ENCODE measurements around the gene STARD3NL. TPM values are rescaled to one million over a fixed set of nuclear protein-coding genes. Genes with fewer than 3 reads are reported as not detected.

Gene STARD3NL
- total RNA-seq, 6 experiments from 2014 or later, result 5.8 to 14.3 (median 9.6) TPM

DNA sequence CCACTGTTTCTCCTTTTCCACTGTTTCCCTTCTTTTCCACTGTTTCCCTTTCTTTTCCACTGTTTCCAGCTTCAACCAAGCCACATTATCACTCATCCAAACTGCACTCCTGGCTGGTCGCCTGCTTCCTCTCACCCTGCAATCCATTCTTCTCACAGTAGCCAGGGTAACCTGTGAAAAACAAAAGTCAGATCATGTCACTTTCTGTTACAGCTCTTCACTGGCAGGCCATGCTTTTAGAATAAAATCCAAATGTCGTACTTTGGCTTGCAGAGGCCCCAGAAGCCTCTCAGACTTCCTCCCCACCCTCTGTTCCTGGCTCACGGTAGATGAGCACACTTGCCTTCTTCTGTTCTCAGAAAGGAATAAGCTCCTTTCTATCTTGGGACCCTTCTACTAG, 33.9 kb downstream of the STARD3NL start:
- no peak overlapping the region for H3K4me3 ChIP-seq
- TF ChIP-seq, protein P1, sequence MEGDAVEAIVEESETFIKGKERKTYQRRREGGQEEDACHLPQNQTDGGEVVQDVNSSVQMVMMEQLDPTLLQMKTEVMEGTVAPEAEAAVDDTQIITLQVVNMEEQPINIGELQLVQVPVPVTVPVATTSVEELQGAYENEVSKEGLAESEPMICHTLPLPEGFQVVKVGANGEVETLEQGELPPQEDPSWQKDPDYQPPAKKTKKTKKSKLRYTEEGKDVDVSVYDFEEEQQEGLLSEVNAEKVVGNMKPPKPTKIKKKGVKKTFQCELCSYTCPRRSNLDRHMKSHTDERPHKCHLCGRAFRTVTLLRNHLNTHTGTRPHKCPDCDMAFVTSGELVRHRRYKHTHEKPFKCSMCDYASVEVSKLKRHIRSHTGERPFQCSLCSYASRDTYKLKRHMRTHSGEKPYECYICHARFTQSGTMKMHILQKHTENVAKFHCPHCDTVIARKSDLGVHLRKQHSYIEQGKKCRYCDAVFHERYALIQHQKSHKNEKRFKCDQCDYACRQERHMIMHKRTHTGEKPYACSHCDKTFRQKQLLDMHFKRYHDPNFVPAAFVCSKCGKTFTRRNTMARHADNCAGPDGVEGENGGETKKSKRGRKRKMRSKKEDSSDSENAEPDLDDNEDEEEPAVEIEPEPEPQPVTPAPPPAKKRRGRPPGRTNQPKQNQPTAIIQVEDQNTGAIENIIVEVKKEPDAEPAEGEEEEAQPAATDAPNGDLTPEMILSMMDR (IDR thresholded peaks at IDR 0.05), result no peak
- no peak for TF ChIP-seq POLR2A (IDR thresholded peaks at IDR 0.05)
- WGBS (ENCODE audit: insufficient coverage, low coverage, low lambda C conversion rate, missing lambda C conversion rate), result 63% methylated on average over 3 of the region's 3 CpGs
- no peaks in the 10 kb centered on the region for H3K27me3 ChIP-seq
- peaks cover 0 to 7% (median 4%) of the 10 kb centered on the region in 4 donors for H3K4me1 ChIP-seq
- H3K9me3 ChIP-seq, result no peaks in the 10 kb centered on the region
- intact Hi-C loops (cut with DNase I), result loop anchor here in 1 of 2 donors (10.0 kb wide), 1 partner anchor 97 kb away; no protein-coding TSS in a partner anchor
- DNase-seq (no peak), ATAC-seq (no peak)
- no peak overlapping the region for H3K27ac ChIP-seq
- H3K36me3 ChIP-seq, result no peaks in the 10 kb centered on the region

DNA sequence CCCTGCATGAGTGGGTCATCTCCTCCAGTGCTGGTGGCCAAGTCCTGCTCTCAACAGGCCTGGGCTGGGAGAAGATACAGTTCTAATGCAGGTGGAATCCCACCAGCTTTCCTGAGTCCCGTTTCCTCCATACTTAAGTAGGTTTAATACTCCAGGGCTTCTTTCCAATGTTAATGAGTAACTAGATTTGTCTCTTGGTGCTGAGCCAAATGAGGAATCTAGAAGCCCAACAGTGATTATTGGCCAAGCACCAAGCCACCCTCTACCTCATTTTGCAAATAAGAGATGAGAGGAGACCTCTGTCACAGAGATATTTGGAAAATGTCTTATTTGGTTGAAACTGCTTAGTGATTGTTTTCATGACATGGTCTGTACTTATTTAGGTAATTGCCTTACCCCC, 37.1 kb downstream of the STARD3NL start:
- Histone ChIP-seq H3K4me1 (peaks cover 0 to 7% (median 4%) of the 10 kb centered on the region in 4 donors), H3K27ac (no peak overlapping the region), H3K27me3 (no peaks in the 10 kb centered on the region), H3K36me3 (peaks cover 0 to 11% (median 5%) of the 10 kb centered on the region in 4 donors), H3K9me3 (no peaks in the 10 kb centered on the region), H3K4me3 (no peak overlapping the region)
- peak in 3 of 4 donors; percentile 11 to 67 (median 53) for ATAC-seq
- 33% methylated on average over 1 of the region's 1 CpG for WGBS (ENCODE audit: insufficient coverage, low coverage, low lambda C conversion rate, missing lambda C conversion rate)
- DNase-seq, result no peak
- TF ChIP-seq, protein P1 (IDR thresholded peaks at IDR 0.05), result no peak
- no peak for TF ChIP-seq POLR2A (IDR thresholded peaks at IDR 0.05)
- intact Hi-C loops (cut with DNase I), result loop anchor here (5.0 to 10.0 kb wide), 2 partner anchors 38 to 100 kb away; partner anchors contain the start of gene STARD3NL (in 1 of the 2)

DNA sequence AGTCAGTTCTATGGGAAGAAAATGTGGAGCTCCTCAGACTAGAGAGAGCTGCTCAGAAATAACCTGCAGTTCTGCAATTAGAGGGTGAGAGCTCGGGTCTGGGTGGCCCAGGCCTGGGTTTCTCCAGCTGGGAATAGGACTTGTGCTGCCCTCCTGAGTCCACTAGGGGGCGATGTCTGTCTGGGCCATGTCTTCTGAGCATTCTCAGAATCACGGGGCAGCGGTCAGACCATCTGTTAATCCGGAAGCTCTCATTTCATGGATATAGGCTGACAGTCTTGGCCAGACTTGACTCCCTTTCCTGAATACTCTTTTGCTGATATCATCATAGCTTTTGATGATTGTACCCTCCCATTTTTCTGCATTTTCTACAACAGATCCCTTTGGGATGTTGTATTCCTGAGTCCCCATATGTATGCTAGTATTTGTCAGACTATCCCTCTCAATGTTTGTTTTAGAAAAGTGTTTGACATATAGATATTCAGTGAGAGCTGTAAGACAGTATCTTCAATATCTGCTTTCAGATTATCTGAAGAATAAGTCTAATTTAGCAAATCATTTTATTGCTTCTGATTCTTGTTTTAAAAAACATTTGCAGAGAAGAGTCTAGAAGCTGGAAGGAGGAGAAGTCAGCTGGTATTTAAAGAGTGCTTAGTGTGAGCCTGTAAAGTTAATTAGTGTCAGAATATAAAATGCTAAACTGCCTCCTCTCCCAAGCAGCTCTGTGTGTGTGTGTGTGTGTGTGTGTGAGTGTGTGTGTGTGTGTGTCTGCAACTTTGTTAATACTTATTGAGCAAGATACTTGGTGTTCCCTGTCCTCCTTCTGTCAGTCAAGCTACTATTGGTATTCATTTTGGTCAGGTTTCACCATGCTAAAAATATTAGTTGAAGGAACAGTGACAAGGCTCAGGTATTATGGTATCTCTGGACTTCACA, 38.0 kb downstream of the STARD3NL start:
- no peaks in the 10 kb centered on the region for H3K9me3 ChIP-seq
- no peak overlapping the region for H3K4me3 ChIP-seq
- no peak for TF ChIP-seq POLR2A (IDR thresholded peaks at IDR 0.05)
- TF ChIP-seq, protein P1 (IDR thresholded peaks at IDR 0.05), result peak; percentile 72 to 91 (median 89)
- peaks cover 0 to 7% (median 4%) of the 10 kb centered on the region in 4 donors for H3K4me1 ChIP-seq
- H3K27ac ChIP-seq, result no peak overlapping the region
- ATAC-seq (peak; percentile 90 to 96 (median 94)), DNase-seq (peak; percentile 67 to 75 (median 71))
- H3K27me3 ChIP-seq, result no peaks in the 10 kb centered on the region
- WGBS (ENCODE audit: insufficient coverage, low coverage, low lambda C conversion rate, missing lambda C conversion rate), result 50% methylated on average over 1 of the region's 5 CpGs
- peaks cover 0 to 19% (median 7%) of the 10 kb centered on the region in 4 donors for H3K36me3 ChIP-seq
- intact Hi-C loops (cut with DNase I), result loop anchor here (5.0 to 10.0 kb wide), 2 partner anchors 39 to 101 kb away; partner anchors contain the start of gene STARD3NL (in 1 of the 2)

DNA sequence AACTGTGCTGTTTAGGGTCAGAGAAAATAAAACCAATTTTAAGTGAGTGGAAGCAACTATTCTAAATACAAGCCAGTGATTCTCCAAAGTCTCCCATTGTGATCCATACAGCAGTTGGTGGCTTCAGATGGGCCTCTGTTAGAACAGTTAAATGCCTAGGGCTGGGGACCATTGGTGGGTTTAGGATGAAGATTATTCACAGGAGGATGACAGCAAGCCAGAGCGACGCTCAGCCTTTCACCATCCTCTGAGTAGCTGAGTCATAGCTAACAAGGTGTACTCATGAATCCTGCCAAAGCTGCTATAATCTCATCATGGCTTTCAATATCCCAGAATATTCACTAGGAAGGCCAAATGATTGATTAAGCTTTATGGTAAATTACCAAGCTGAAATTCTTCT, 39.6 kb downstream of the STARD3NL start:
- Histone ChIP-seq H3K36me3 (peaks cover 0 to 19% (median 7%) of the 10 kb centered on the region in 4 donors), H3K4me1 (peaks cover 0 to 7% (median 4%) of the 10 kb centered on the region in 4 donors), H3K27me3 (no peaks in the 10 kb centered on the region), H3K9me3 (no peaks in the 10 kb centered on the region), H3K27ac (no peak overlapping the region), H3K4me3 (no peak overlapping the region)
- DNase-seq (no peak), ATAC-seq (no peak)
- TF ChIP-seq, protein P1 (IDR thresholded peaks at IDR 0.05), result no peak
- TF ChIP-seq POLR2A (IDR thresholded peaks at IDR 0.05), result no peak
- intact Hi-C loops (cut with DNase I), result loop anchor here (5.0 to 10.0 kb wide), 2 partner anchors 40 to 103 kb away; partner anchors contain the start of gene STARD3NL (in 1 of the 2)
- WGBS (ENCODE audit: insufficient coverage, low coverage, low lambda C conversion rate, missing lambda C conversion rate), result 44% methylated on average over 2 of the region's 2 CpGs
